Hair follicular keratinocyte (primary cell): ENCODE data around the gene PAQR3. TPM values are rescaled to one million over a fixed set of nuclear protein-coding genes. Genes with fewer than 3 reads are reported as not detected.

Experiments
- total RNA-seq: library from RNA; depleted of rRNA; stranded (reverse); fragments of >200 nt; gene quantifications from 2 replicates; pipeline ENCODE4 v1.2.3, GENCODE V29; 2015

PAQR3 gene
- 12.0 and 12.7 TPM in 2 replicates for total RNA-seq

GRCh38 chr4:78938868-78939666 lies at the start of gene PAQR3:
PAQR3 (minus strand) TSS chr4:78939438; CDS start chr4:78939224, 214 bp downstream.

Other genes starting within 250 kb of the PAQR3 start
- 24.4 and 28.0 TPM in 2 replicates for gene BMP2K, start 163.1 kb downstream of the PAQR3 start, total RNA-seq